OCI-LY7 (cell line): Measurements from ENCODE around the gene RBM22.

ENCODE experiments used
- CTCF ChIP-seq: fragments of 200-600 bp; sonication (generic); conservative IDR thresholded peaks from 2 replicates; pipeline ENCODE4 v1.5.1; 2014; ENCODE audit warnings: mild to moderate bottlenecking, antibody characterized with exemption, low read length, moderate library complexity, mixed read lengths
- EZH2phosphoT487 ChIP-seq: fragments of 200-600 bp; sonication (generic); IDR thresholded peaks from 2 replicates; pipeline ENCODE4 v1.6.1; 2018; ENCODE audit warnings: low read depth, borderline replicate concordance, mild to moderate bottlenecking, mixed run types, antibody characterized with exemption, low read length, moderate library complexity, mixed read lengths

GRCh38 chr5:150655221-150655620 is 45.6 kb downstream of the RBM22 start:
- no peak for TF ChIP-seq CTCF
- TF ChIP-seq EZH2phosphoT487 = no peak
